ENCODE data around the gene L2HGDH. TPM values are rescaled to one million over a fixed set of nuclear protein-coding genes. Genes with fewer than 3 reads are reported as not detected.

L2HGDH gene
- total and polyA plus RNA-seq, 9 of the 15 experiments (the other 6 are each of a cell fraction or from before 2014, with no cell fraction given): 1.7 to 16.1 (median 10.5) TPM

- no peaks in the 10 kb centered on the region for H3K27me3 ChIP-seq (ENCODE audit: control insufficient read depth in 2 of 2, insufficient read depth in 2 of 2, low read length in 2 of 2)
- intact Hi-C loops (cut with micrococcal nuclease): no loop called here
- H4K20me1 ChIP-seq (replicated peaks; ENCODE audit: control insufficient read depth, insufficient read depth, low read length): no peaks in the 10 kb centered on the region
- no peaks in the 10 kb centered on the region for H3K36me3 ChIP-seq (ENCODE audit: control insufficient read depth, insufficient read depth, low read length)
- H3K27ac ChIP-seq (ENCODE audit: extremely low read depth, low read depth, low read length): no peak overlapping the region
- no peaks in the 10 kb centered on the region for H3K9me3 ChIP-seq (replicated peaks; ENCODE audit: control insufficient read depth, insufficient read depth, low read depth, low read length)
- BruUV-seq (replicated peaks): no TSS peak
- 89% methylated on average over 4 of the region's 5 CpGs for WGBS (ENCODE audit: insufficient coverage, low coverage, missing lambda C conversion rate)
- no peak overlapping the region for H3K4me3 ChIP-seq
- ATAC-seq (no peak), DNase-seq (ENCODE audit: extremely low read depth in 1 of 4, low spot score in 3 of 4) (no peak), FAIRE-seq (no peak)
- no peaks in the 10 kb centered on the region for H3K9me1 ChIP-seq (ENCODE audit: control insufficient read depth, insufficient read depth, low read length)
- no peak for TF ChIP-seq RFX1 (IDR thresholded peaks at IDR 0.05)
- TF ChIP-seq ZNF785 (CRISPR knock-in tag; IDR thresholded peaks at IDR 0.05): no peak
- TF ChIP-seq ZNF778 (CRISPR knock-in tag; IDR thresholded peaks at IDR 0.05): no peak
- no peaks in the 10 kb centered on the region; a peak in 1 of 5 replicates for H3K4me1 ChIP-seq (replicated peaks in 1 of 2; ENCODE audit: control insufficient read depth in 2 of 2, insufficient read depth in 2 of 2, low read length in 2 of 2)
- H3K4me2 ChIP-seq (ENCODE audit: insufficient read depth, low read length): no peak overlapping the region
- no peaks in the 10 kb centered on the region for H3K79me2 ChIP-seq (ENCODE audit: control insufficient read depth, insufficient read depth, low read length)
- no peak overlapping the region for H2AFZ ChIP-seq (ENCODE audit: low read depth, low read length)
- ChIA-PET CTCF (ENCODE audit: low intra/inter-chr PET ratio) (no interaction called here), POLR2A (interaction anchor here (1.1 kb wide), 1 partner anchor 10 kb away, joined by 3 read pairs; no protein-coding TSS in a partner anchor)
- in situ Hi-C loops (cut with MboI): no loop called here
- no peak overlapping the region for H3K9ac ChIP-seq (ENCODE audit: insufficient read depth in 1 of 2, low read depth in 2 of 2, low read length in 2 of 2)
These were observed 47.6 kb upstream of the L2HGDH start for GRCh38 chr14:50359631-50360030.

GRCh38 chr14:50357753-50358395 is 45.8 kb upstream of the L2HGDH start:
- BruUV-seq (replicated peaks): no TSS peak
- ChIA-PET CTCF (ENCODE audit: low intra/inter-chr PET ratio) (no interaction called here), POLR2A (interaction anchor here (0.6 to 0.7 kb wide), 2 partner anchors 9 to 523 kb away, joined by 3 read pairs; no protein-coding TSS in a partner anchor)
- H3K27me3 ChIP-seq (ENCODE audit: control insufficient read depth in 2 of 2, insufficient read depth in 2 of 2, low read length in 2 of 2): no peaks in the 10 kb centered on the region
- H3K27ac ChIP-seq (ENCODE audit: extremely low read depth, low read depth, low read length): no peak overlapping the region
- in situ Hi-C loops (cut with MboI): no loop called here
- intact Hi-C loops (cut with micrococcal nuclease): no loop called here
- H4K20me1 ChIP-seq (replicated peaks; ENCODE audit: control insufficient read depth, insufficient read depth, low read length): no peaks in the 10 kb centered on the region
- ATAC-seq (no peak), DNase-seq (ENCODE audit: extremely low read depth in 1 of 4, low spot score in 3 of 4) (no peak), FAIRE-seq (no peak)
- no peaks in the 10 kb centered on the region for H3K4me1 ChIP-seq (replicated peaks in 1 of 2; ENCODE audit: control insufficient read depth in 2 of 2, insufficient read depth in 2 of 2, low read length in 2 of 2)
- H3K9me1 ChIP-seq (ENCODE audit: control insufficient read depth, insufficient read depth, low read length): no peaks in the 10 kb centered on the region
- H3K79me2 ChIP-seq (ENCODE audit: control insufficient read depth, insufficient read depth, low read length): no peaks in the 10 kb centered on the region
- no peaks in the 10 kb centered on the region for H3K36me3 ChIP-seq (ENCODE audit: control insufficient read depth, insufficient read depth, low read length)
- WGBS (ENCODE audit: insufficient coverage, low coverage, missing lambda C conversion rate): 65% methylated on average over 2 of the region's 4 CpGs
- no peaks in the 10 kb centered on the region for H3K9me3 ChIP-seq (replicated peaks; ENCODE audit: control insufficient read depth, insufficient read depth, low read depth, low read length)
- H3K4me2 ChIP-seq (ENCODE audit: insufficient read depth, low read length): no peak overlapping the region
- H3K9ac ChIP-seq (ENCODE audit: insufficient read depth in 1 of 2, low read depth in 2 of 2, low read length in 2 of 2): no peak overlapping the region
- no peak overlapping the region for H3K4me3 ChIP-seq
- no peak overlapping the region for H2AFZ ChIP-seq (ENCODE audit: low read depth, low read length)
- TF ChIP-seq MECOM (CRISPR knock-in tag; IDR thresholded peaks at IDR 0.05) (no peak), POLR2AphosphoS2 (IDR thresholded peaks at IDR 0.05; ENCODE audit: low read length) (no peak), FOXJ2 (tag; IDR thresholded peaks at IDR 0.05) (no peak), TCFL5 (CRISPR knock-in tag; conservative IDR thresholded peaks at IDR 0.05) (no peak), RFX7 (CRISPR knock-in tag; IDR thresholded peaks at IDR 0.05) (no peak), MCM2 (IDR thresholded peaks at IDR 0.05; ENCODE audit: low read depth) (no peak), GABPA (tag; conservative IDR thresholded peaks at IDR 0.05; ENCODE audit: low read depth) (no peak), KDM4B (IDR thresholded peaks at IDR 0.05; ENCODE audit: borderline replicate concordance in 2 of 2, low read depth in 1 of 2) (no peak), TSC22D4 (tag; IDR thresholded peaks at IDR 0.05) (no peak), CEBPB (tag; IDR thresholded peaks at IDR 0.05) (no peak), ZNF79 (CRISPR knock-in tag; IDR thresholded peaks at IDR 0.05; ENCODE audit: low read depth) (no peak)
- TF ChIP-seq, protein P1, sequence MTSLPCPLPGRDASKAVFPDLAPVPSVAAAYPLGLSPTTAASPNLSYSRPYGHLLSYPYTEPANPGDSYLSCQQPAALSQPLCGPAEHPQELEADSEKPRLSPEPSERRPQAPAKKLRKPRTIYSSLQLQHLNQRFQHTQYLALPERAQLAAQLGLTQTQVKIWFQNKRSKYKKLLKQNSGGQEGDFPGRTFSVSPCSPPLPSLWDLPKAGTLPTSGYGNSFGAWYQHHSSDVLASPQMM (CRISPR knock-in tag; IDR thresholded peaks at IDR 0.05): no peak
